Activated CD8-positive, alpha-beta memory T cell treated with anti-CD3 and anti-CD28 coated beads for 36 hours (primary cell): ENCODE measurements around the gene NCOA3. TPM values are rescaled to one million over a fixed set of nuclear protein-coding genes. Genes with fewer than 3 reads are reported as not detected.

Source experiments
- CTCF ChIA-PET: fragments of 350-600 bp; sonication (Branson Sonifier 250); formaldehyde crosslinking; loops from one replicate; lab custom pipeline; 2021; ENCODE audit warnings: antibody characterized with exemption; lab: Charles Lee
- POLR2A ChIA-PET: fragments of 350-600 bp; sonication (Branson Sonifier 250); formaldehyde crosslinking; loops from one replicate; lab custom pipeline; 2021; ENCODE audit warnings: antibody characterized with exemption; lab: Charles Lee
- total RNA-seq, 2 experiments: library from RNA; stranded (reverse); gene quantifications; one replicate each; pipeline ENCODE4 v1.2.3, GENCODE V29; 2021

NCOA3 gene
- total RNA-seq, 2 experiments from 2014 or later = 77.1 to 86.2 TPM

DNA sequence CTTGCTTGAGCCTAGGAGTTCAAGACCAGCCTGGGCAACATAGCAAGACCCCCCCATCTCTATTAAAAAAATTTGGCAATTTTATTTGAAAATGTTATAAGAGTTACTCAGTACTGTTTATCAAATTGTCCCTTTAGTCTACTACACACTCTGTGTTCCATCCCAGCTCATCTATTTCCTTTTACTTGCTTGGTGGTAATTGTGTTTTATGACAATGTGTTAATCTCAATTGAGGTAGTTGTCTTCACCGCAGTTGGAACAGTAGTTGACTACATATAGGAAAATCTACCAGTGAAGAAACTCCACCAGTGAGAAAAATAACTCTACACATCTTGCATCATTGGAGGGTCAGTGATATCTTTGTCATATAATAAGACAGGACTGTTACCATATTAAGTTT is 8.0 kb downstream of the NCOA3 start:
- ChIA-PET POLR2A (no interaction called here), CTCF (interaction anchor here (0.9 kb wide), 1 partner anchor 19 kb away, joined by 3 read pairs; no protein-coding TSS in a partner anchor)

DNA sequence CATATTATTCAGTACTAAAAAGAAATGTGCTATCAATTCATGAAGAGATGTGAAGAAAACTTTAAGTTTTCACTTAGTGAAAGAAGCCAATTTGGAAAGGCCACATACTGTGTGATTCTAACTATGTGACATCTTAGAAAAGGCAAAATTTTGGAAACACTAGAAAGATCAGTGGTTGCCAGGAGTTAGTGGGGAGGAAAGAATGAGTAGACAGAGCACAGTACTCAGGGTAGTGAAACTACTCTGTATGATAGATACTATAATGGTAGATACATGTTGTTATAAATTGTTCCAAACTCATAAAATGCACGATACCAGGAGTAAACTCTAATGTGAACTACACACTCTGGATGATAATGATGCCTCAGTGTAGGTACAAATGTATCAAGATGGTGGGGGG is 14.2 kb downstream of the NCOA3 start:
- ChIA-PET POLR2A (interaction anchor here (0.6 to 0.7 kb wide), 2 partner anchors 12 to 82 kb away, joined by 5 to 9 read pairs; no protein-coding TSS in a partner anchor), CTCF (interaction anchor here (0.6 to 1.6 kb wide), 3 partner anchors 51 to 243 kb away, joined by 3 to 4 read pairs (median 4); no protein-coding TSS in a partner anchor)

DNA sequence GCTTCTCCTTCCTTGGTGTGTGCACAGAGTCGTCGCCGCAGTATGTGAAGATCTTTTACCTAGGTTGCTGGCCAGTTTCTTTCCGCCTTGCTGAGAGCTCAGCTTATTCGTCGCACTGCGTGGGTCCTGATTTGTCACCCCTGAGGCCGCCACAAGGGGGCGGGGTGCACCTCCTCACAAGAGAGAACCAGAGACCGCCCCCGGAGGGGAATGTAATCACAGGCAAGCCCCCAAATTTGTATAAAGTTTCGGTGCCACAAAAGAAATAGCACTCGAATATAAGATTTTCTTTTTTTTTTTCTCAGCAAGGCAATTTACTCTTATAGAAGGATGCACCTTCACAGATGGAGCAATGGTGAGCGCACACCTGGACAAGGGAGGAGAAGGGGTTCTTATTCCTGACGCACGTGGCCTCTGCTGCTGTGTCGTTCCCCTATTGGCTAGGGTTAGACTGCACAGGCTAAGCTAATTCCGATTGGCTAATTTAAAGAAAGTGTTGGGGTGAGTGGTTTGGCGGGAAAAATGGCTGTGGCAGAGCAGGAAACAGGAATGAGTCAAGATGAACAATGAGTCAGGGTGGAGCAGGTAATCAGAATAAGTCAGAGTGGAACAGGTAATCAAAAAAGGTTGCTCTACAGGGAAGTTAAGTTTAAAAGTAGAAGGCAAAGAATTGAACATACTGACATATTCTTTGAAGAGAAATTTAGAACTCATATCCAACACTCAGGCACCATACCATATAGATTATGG is 19.5 kb downstream of the NCOA3 start:
- ChIA-PET CTCF (no interaction called here), POLR2A (interaction anchor here (0.6 kb wide), 1 partner anchor 10 kb away, joined by 4 read pairs; no protein-coding TSS in a partner anchor)

DNA sequence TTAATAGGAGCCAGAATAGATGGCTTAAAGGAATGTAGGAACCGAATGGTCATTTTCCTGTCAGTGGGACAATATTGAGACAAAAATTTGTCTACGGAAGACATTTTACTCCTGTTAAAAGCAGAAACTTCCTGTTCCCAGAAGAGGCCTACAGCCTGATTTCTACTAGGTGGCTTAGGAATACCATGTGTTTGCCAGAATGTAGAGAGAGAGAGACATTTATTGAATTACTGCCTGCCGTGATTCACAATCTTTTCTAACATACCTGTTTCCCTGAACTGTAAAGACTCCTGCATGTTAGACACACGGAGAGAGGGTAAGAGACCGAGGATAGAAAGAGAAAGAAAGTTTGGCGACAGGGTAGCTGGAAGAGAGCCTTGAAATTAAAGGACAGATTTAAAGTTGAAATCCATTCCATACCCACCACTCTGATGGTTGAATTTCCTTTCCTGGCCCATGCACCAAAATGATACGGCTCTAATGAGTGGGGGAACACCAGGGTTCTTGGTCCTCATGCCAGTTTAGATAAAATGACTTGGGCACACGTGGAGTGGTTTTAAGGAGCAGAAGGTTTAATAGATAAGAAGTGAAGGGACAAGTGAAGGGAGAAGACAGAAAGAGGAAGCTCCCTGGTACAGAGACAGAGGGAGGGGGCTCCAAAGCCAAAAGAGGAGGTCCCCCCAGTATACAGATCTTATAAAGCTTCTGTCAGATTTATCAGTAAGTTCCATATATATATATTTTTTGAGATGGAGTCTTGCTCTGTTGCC is 22.5 kb downstream of the NCOA3 start:
- ChIA-PET POLR2A (no interaction called here), CTCF (no interaction called here)

DNA sequence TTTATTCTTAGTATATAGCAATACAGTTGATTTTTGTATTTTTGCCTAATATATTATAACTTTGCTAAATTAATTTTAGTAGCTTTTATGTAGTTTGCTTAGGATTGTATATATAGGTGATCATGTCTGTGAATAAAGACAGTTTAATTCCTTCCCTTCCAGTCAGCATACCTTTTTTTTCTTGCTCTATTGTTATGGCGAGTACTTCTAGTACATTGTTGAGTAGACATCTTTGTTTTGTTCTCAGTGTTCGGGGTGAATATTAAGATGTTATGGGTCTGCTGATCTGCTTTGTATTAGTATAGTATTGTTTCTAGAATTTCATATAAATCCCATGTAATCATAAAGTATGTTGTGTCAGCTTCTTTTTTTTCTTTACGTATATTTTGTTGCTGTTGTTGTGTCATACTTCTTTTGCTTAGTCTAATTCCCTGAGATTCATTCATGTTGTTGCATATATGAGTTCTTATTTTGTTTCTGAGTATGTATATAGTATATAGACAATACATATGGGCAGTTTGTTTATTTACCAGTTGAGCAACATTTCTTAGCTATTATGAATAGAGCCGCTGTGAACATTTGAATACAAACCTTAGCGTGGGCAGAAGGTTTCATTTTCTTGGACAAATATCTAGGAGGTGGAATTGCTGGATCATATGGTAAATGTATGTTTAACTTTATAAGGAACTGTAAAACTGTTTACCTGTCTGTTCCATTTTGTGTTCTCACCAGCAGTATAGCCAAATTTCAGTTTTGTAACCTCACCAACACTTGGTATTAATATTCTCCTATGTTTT is 25.5 kb downstream of the NCOA3 start:
- CTCF ChIA-PET = interaction anchor here (0.6 to 1.0 kb wide), 3 partner anchors 11 to 16 kb away, joined by 3 read pairs; no protein-coding TSS in a partner anchor
- POLR2A ChIA-PET = no interaction called here

DNA sequence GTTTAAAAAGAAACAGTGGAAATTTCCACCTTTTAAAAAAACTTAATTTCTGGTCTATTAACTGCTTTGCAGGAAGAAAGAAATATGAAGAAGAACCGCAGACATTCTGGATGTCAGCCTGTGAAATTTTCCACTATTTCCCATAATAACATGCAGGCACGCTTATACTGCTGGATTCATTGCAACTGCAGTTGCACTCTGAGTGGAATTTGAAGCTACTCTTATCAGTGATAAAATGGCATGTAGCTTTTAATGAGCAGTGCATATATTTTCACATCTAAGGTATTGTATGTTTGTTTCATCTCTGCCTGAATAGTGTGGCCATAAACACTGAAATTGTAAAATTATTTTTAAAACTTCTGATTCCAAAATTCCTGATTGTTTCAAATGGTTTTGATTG is 28.2 kb downstream of the NCOA3 start:
- POLR2A ChIA-PET = interaction anchor here (0.6 kb wide), 1 partner anchor 111 kb away, joined by 4 read pairs; no protein-coding TSS in a partner anchor
- CTCF ChIA-PET = no interaction called here

DNA sequence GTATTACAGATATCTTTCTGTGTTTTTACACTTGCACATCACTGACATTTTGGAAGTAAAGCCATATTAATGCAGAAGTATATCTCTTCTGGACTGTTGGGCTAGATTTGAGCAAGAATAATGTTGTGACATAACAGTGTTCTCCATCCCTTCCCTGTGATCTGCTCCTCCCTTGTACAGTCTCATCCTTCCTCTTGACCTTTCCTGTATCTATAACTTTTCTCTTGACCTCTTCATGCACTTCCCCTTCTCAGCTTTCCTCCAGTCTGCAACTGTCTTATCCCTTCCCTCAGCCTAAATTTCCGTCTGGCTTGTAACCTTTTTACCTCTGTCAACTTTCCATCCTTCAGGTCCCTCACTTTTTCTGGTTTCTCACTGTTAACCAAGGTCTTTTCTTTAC is 29.8 kb downstream of the NCOA3 start:
- CTCF ChIA-PET = no interaction called here
- POLR2A ChIA-PET = no interaction called here

DNA sequence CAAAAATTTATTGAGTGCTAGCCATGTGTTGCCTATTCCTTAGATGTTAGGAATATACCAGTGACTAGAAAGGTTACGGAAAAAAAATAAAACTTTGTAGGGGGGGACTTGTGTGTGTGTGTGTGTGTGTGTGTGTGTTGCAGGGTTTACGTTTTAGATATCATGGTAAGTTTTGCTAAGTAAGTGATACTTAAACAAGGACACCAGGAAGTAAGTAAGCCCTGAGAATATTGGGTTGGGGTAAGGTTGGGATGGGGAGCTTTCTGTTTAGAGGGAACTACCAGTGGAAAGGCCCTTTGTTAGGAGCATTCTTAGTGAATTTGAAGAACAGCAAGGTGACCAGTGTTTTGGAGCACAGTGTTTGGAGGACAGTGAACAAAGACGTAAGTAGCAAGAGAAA is 30.3 kb downstream of the NCOA3 start:
- ChIA-PET POLR2A (no interaction called here), CTCF (interaction anchor here (0.6 kb wide), 1 partner anchor 240 kb away, joined by 3 read pairs; no protein-coding TSS in a partner anchor)

DNA sequence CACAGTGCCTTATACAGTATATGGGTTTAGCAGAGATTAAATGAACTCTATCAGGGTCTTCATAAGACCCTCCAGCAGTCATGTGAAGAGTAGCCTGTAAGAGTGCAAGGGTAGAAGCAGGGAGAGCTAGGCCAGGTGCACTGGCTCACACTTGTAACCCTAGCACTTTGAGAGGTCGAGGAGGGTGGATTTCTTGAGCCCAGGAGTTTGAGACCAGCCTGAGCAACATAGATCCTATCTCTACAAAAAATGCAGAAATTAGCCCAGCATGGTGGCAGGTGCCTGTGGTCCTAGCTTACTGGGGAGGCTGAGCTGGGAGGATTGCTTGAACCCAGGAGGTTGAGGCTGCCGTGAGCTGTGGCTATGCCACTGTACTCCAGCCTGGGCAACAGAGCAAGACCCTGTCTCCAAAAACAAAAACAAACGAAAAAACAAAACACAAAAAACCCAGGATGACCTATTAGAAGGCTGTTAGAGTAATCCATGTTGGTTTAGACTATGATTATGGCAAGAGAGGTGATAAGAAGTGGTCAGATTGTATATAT is 31.9 kb downstream of the NCOA3 start:
- ChIA-PET CTCF (interaction anchor here (0.6 kb wide), 1 partner anchor 150 kb away, joined by 4 read pairs; no protein-coding TSS in a partner anchor), POLR2A (no interaction called here)

DNA sequence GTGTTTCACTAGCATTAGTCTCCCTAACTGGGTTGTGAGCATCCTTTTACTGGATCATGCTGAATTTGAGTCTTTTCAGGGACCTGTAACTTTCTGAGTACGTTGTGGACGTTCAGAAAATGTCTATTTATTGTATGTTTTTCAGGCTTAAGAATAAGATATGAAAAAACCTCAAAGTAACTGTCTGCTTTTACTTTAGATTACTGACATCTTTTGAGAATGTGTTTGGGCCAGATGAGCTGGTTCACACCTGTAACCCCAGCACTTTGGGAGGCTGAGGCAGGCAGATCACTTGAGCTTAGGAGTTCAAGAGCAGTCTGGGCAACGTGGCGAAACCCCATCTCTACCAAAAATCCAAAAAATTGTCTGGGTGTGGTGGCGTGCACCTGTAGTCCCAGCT is 32.7 kb downstream of the NCOA3 start:
- POLR2A ChIA-PET = interaction anchor here (0.5 kb wide), 1 partner anchor 20 kb away, joined by 6 read pairs; no protein-coding TSS in a partner anchor
- CTCF ChIA-PET = no interaction called here

DNA sequence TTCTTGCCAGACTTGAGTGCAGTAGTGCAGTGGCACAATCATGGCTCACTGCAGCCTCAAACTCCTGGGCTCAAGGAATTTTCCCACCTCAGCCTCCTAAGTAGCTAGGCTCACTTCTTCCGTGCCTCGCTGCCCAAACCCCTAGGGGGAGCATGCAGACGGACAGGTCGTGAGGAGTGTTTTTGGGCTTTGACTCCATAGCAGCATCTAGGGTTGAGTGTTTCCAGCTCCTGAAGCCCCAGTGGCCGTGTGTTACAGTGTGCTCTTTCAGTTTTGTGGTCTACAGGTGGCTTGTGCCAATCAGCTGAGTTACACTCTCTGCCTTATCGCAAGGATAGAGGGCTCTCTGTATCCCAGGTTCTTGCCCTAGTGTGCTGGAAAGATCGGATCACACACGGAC is 33.4 kb downstream of the NCOA3 start:
- ChIA-PET CTCF (interaction anchor here (0.7 kb wide), 1 partner anchor 37 kb away, joined by 3 read pairs; no protein-coding TSS in a partner anchor), POLR2A (no interaction called here)

DNA sequence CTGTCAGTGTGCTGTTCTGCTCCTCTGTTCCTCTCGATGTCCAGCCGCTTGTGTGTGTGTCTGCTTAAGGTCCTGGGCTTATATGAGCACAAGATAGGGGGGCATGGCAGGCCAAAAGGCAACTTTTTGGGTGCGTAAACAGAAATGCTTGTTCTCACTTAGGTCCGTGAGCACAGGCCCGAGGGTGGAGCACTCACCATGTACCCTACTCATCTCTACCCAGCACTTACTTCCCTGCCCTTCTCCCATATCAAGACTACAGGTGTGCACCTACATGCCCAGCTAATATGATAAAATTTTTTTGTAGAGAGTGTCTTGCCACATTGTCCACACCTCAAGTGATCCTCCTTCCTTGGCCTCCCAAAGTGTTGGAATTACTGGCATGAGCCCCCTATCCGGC is 34.3 kb downstream of the NCOA3 start:
- POLR2A ChIA-PET = no interaction called here
- CTCF ChIA-PET = no interaction called here

DNA sequence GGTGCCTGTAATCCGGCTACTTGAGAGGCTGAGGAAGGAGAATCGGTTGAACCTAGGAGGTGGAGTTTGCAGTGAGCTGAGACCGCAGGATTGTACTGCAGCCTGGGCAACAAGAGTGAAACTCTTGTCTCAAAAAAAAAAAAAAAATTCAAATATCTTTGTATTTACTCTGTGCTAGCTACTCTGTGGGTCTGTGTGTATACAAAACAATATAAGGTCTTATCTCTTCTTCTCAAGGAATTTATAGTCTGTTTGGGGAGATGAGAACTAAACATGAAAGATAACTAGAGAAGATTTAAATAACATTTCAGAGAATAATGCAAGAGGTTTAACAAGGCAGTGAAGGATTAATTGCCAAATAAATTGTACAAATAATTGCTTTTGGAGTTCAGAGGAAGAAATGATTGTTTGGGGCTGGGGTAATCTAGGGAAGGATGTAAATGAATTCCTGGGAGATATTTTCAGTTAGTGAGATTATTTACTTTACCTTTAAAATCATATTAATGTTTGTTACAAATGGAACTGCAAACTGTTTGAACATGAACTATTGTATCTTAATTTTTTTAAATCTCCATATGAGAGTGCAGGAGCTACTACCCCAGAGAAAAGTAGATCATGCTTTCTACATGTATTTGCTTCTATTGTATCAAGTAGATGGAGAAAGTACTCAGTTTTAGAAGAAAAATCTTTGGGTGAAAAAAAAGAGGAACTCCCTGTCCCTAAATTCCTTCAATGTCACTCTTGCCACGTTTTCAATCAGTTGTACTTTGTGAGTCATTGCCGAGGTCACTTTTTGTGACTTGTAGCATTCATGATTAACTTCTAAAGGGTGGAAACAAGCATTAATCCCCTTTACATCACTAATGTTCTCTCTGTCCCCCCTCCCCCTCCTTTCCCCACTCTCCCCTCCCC is 39.0 kb downstream of the NCOA3 start:
- CTCF ChIA-PET = interaction anchor here (1.0 kb wide), 1 partner anchor 9 kb away, joined by 4 read pairs; no protein-coding TSS in a partner anchor
- POLR2A ChIA-PET = no interaction called here

DNA sequence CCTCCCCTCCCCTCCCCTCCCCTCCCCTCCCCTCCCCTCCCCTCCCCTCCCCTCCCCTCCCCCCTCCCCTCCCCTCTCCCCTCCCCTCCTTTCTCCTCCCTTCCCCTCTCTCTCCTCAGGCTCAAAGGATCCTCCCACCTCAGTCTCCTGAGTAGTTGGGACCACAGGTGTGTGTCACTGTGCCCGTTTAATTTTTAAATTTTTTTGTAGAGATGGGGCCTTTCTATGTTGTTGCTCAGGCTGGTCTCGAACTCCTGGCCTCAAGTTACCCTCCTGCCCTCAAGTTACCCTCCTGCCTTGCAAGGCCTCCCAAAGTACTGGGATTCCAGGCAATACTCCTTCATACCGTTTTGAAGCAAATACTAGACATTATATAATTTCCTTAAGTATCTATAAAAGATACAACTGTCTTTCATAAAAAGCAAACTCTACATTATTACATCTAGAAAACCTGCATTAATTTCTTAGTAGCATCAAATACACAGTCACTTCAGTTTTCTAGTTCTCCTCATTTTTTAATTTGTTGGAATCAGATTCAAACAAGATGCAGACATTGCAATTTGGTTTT is 39.8 kb downstream of the NCOA3 start:
- ChIA-PET POLR2A (no interaction called here), CTCF (interaction anchor here (0.6 kb wide), 1 partner anchor 143 kb away, joined by 3 read pairs; no protein-coding TSS in a partner anchor)

DNA sequence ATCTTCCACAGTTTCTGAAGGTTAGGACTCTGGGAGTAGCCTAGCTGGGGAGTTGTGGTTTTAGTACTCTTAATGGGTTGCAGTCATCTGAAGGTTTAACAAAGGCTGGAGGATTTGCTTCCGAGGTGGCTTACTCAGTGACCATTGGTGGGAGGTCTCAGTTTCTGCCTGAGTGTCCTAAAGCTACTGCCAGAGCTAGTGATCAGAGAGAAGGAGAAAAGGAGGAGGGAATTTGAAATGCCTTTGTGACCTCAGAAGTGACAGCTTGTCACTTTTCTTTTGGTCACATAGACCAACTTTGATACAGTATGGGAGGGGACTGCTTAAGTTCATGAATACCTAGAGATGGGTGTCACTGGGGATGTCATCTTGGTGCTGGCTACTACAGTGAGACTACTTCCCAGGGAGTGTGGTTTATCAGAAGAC is 41.3 kb downstream of the NCOA3 start:
- ChIA-PET CTCF (interaction anchor here (0.6 kb wide), 1 partner anchor 16 kb away, joined by 3 read pairs; no protein-coding TSS in a partner anchor), POLR2A (interaction anchor here (1.1 kb wide), 1 partner anchor 41 kb away, joined by 3 read pairs; the partner anchor contains the start of gene NCOA3)

DNA sequence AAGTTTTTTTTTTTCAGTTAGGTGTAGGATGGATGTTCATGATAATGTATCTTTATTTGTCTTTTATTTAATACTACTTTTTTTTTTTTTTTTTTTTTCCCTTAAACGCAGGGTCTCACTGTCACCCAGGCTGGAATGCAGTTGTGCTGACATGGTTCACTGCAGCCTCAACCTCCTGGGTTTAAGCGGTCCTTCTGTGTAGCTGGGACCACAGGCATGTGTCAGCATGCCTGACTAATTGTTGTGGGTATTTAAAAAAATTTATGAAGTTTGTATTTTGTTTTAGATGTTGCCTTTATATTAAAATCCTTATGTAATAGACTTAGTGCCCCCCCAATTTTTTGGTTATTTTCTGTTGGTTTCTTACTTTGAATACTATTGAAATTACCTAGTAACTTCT is 42.6 kb downstream of the NCOA3 start:
- ChIA-PET POLR2A (interaction anchor here (0.7 kb wide), 1 partner anchor 228 kb away, joined by 7 read pairs; no protein-coding TSS in a partner anchor), CTCF (interaction anchor here (0.9 to 1.5 kb wide), 2 partner anchors 46 to 160 kb away, joined by 3 to 4 read pairs; no protein-coding TSS in a partner anchor)

DNA sequence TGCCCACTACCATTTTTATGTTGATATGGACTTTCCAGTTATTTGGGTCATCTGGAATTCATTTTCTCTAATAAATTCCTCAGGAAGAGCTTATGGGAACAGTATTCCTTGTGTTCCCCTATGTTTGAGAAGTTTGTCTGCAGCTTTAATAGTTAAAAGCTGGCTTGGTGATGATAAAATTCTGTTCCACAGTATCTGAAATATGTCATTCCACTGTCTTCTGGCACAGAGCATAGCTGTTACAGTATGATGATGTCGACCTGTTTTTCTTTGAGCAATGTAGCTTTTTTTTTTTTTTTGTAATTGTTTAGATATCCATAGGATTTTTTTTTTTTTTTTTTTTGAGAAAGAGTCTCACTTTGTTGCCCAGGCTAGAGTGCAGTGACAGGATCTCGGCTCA is 43.2 kb downstream of the NCOA3 start:
- POLR2A ChIA-PET = interaction anchor here (0.7 kb wide), 1 partner anchor 150 kb away, joined by 6 read pairs; no protein-coding TSS in a partner anchor
- CTCF ChIA-PET = interaction anchor here (0.9 to 1.5 kb wide), 2 partner anchors 45 to 161 kb away, joined by 3 to 4 read pairs; no protein-coding TSS in a partner anchor
